Neural cell (in vitro differentiated cells): ENCODE measurements around the gene PRKAR1A.

Experiments used
- CTCF ChIP-seq: fragments of 450-650 bp; IDR thresholded peaks from 2 replicates; pipeline ENCODE4 v1.5.1; 2014; ENCODE audit warnings: antibody characterized with exemption, mild to moderate bottlenecking, moderate library complexity; ENCODE audit not compliant: poor library complexity, severe bottlenecking
- RAD21 ChIP-seq: fragments of 450-650 bp; conservative IDR thresholded peaks from 2 replicates; pipeline ENCODE4 v1.6.1; 2014; ENCODE audit warnings: antibody characterized with exemption, mild to moderate bottlenecking, moderate library complexity
- SMC3 ChIP-seq: fragments of 450-650 bp; conservative IDR thresholded peaks from 2 replicates; pipeline ENCODE4 v1.6.1; 2014; ENCODE audit warnings: antibody characterized with exemption, mild to moderate bottlenecking, moderate library complexity; ENCODE audit not compliant: poor library complexity

GRCh38 chr17:68585643-68586042 lies 73.4 kb downstream of the PRKAR1A start:
- no peak for TF ChIP-seq RAD21
- no peak for TF ChIP-seq CTCF
- TF ChIP-seq SMC3 = no peak
